Stimulated activated CD8-positive, alpha-beta memory T cell treated with anti-CD3 and anti-CD28 coated beads, Interleukin-15, amount 100 ng/mL, for 1 hour (primary cell): ENCODE measurements around the gene AFF1.

Experiments used
- DNase-seq: peaks from one replicate; pipeline ENCODE4 v3.0.0-alpha.2; 2020; ENCODE audit warnings: low read depth

Gene AFF1

DNA sequence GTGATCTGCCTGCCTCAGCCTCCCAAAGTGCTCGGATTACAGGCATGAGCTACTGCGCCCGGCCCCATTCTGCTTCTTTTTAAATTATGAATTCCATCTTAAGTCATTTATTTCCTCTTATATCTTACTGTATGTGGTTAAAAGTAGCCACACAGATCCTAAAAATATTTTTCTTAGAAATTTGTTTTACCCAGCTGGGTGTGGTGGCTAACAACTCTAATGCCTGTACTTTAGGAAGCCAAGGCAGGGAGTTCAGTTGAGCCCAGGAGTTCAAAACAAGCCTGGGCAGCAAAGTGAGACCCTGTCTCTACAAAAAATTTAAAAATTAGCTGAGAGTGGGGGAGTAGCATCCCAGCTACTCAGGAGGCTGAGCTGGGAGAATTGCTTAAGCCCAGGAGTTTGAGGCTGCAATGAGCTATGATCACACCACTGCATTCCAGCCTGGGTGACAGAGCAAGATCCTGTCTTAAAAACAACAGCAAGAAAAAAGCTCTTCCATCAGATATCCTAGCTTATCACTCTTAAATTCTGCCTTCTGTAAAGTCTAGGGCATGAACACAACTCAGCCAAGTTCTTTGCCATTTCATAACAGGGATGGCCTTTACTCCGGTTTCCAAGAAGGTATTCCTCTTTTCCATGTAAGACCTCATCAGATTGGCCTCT lies 15.1 kb upstream of the AFF1 start:
- DNase-seq: no peak

DNA sequence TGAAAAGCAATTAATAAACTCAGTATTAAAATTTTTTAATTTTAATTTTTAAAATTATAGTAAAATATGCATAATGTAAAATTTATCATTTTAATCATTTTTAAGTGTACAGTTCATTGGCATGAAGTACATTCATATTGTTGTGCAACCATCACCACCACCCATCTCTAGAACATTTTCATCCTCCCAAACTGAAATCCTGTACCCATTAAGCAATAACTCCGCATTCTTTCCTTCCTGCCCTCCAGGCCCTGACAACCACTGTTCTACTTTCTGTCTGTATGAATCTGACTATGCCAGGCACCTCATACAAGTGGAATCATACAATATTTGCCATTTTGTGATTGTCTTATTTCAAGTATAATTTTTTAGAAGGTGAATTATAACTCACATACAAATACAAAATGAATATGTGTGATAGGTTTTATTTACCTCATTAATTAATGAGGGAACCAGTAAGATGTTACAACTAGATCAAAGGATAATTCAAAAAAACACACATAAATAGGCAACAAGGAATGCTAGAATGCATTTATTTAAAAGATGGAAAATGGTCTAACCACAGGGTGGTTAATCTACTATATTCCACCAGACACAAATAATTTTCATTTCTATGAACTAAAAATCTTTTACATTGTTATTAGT lies 13.1 kb upstream of the AFF1 start:
- DNase-seq: no peak

DNA sequence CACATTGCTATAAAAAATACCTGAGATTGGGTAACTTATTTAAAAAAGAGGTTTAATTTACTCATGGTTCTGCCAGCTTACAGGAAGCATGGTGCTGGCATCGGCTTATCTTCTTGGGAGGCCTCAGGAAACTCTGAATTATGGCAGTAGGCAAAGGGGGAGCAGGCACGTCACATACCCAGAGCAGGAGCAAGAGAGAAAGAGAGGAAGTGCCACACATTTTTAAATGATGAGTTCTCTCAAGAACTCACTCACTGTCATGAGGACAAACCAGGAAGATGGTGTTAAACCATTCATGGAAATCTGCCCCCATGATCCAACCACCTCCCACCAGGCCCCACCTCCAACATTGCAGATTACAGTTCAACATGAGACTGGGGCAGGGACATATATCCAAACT lies 10.0 kb upstream of the AFF1 start:
- DNase-seq: no peak

DNA sequence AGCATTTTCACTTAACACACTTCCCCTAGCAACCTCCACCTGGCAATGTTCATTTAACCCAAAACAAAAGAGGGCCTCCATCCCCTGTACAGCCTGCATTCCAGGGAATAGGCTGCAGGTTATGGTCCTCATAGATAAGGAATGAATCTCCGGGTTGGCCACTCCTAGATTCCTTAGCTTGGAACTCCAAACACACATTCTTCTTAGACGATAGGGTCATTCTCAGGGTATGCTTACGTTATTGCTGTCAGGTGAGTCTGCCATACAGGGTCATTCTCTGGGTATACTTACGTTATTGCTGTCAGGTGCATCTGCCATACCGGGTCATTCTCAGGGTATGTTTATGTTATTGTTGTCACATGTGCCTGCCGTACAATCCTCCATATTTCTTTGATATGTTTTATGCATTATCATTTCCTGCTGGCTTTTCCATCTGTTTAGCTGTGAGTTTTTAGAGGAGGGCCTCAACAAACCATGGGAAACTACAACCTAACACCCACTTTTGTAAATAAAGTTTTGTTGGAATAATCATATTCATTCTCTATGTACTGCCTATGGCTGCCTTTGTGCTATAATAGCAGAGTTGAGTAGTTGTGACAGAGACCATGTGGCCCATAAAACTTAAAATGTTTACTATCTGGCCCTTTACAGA lies 8.2 kb upstream of the AFF1 start:
- no peak for DNase-seq

DNA sequence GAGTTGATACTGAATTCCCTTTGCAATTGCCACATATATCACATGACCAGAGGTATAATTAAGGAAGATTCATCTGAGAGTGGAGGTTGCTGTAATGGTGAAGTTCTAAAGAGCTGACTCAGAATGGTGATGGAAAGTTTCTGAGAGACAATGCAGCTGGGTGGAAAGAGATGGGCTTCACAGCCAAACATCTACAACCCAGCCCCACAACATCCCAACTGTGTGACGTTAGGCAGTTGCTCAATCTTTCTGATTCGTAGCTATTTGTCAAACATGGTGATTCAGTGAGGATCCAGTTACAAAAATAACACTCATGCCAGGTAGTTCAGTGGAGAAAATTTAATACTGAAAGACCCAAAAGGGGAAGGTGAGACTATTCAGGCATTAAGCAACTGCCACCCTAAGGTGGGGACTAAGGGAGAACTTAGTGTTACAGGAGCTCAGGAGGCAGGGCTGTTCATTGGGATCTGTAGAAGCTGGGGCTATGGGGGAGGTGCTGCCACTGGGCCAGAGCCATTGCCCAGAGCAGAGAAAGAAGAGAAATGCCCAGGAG lies 6.9 kb upstream of the AFF1 start:
- no peak for DNase-seq

DNA sequence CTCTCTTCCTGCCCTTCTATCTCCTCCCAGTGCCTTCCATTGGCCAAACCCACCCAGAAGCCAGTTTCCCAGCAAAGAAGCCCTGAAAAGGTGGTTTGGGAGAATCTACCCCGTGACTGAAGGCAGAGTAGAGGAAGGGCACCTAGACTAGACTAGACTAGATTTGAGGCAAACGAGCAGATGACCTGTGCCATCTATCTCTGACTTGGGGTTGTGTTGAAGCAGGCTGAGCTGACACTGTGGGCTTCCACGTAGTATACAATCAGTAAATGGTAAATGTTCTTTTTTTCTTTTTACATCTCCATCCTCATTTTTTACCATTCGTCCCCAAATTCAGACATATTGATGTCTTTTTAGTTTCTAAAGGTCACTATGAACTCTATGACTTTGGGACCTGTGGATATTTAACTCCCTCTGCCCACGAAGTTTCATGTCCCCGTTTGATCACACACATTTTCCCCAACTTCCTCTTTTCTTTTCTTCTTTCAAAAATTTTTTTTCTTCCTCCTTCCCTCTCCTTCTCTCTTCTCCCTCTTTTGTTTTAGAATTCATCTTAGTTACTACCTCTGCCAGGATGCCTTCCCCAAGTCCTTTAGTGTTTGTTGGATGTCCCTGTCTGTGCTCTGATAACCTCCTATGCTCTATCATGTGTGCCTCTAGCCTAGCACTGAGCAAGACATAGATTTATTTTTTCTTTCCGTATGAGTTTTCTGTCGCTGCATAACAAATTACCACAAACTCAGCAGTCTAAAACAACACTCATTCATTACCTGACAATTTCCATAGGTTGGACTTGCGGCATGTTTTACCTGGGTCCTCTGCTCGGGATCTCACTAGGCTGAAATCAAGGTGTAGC lies 6.2 kb upstream of the AFF1 start:
- DNase-seq: no peak

DNA sequence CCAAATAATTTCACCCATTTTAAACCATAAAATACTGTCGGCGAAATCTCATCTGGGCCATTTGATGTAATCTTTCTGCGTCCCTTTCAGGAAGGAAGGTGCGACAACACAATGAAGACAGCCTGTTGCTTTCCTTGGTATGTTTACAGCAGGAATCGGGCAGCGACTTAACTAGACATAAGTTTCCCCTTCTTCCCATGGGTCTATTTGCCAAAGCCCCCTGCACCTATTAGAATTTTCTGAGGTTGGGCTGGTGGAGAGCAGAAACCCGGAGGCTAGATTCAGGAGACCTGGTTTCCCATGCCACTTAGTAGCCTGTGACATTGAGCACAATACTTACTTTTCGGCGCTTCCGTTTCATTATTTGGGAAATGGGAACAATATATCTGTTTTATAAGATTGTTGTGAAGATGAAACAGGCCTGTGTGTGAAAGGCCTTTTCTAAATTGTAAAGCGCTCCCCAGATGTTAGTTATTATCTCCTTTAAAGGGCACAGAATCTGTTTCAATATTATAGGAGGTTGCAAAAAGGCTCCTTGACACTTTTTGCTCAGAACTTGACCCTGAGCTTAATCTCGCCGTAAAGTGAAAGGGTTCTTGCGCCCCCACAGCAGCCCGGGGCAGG lies 552 bp upstream of the AFF1 start:
- no peak for DNase-seq

DNA sequence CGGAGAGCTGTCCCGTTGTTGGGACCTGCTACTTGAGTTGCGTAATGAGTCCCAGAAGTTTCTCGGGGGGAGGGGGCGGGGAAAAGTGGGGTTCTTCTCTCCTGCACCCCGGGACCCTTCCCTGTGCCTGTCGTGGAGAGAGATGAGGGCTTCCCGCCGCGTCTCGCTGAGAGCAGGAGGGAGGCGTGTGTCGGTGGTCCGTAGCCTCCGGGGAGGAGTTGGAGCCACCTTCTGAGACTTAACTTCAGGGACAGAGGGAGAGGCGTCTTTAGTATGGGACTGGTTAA lies 698 bp downstream of the AFF1 start:
- DNase-seq: no peak

DNA sequence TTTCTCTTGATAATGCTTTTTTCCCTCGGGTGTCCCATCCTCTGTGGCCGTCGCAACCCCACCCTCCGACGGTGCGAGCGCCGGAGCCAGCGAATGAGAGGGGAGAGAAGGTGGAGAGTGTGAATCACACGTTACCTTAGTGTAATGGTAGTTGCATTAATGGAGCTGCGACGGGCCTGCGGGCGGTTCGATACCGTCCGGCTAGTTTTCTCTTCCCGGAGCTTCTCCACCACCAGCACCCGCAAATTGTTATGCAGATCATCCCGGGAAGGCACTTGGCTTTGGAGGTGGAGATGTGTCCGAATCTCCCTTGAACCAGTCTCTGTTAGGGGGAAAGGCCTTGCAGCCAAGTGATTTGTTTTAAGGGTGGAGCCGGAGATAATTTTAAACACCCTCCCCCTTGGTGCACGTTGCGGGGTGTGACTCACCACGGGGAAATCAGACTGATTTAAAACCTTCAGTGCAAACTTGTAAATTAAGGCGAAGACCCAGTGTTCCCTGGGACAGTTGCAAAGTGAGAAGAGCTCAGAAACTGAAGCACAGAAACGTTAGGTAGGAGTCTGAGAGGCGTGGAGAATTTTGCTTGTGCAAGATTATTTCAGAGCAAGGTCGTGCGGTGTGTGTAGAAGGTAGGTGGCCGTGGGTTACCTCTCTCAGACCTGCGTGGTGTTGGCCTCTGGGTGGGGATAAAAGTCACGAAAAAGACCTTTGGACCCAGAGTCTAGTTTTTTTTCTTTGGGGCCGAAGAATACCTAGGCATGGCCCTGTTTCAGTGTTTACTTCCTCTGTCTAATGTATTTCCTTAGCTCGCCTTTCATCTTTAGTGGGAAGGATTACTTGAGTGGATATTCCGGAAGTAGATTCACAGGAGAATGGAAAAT lies 1.3 kb downstream of the AFF1 start:
- peak; percentile 54 for DNase-seq

DNA sequence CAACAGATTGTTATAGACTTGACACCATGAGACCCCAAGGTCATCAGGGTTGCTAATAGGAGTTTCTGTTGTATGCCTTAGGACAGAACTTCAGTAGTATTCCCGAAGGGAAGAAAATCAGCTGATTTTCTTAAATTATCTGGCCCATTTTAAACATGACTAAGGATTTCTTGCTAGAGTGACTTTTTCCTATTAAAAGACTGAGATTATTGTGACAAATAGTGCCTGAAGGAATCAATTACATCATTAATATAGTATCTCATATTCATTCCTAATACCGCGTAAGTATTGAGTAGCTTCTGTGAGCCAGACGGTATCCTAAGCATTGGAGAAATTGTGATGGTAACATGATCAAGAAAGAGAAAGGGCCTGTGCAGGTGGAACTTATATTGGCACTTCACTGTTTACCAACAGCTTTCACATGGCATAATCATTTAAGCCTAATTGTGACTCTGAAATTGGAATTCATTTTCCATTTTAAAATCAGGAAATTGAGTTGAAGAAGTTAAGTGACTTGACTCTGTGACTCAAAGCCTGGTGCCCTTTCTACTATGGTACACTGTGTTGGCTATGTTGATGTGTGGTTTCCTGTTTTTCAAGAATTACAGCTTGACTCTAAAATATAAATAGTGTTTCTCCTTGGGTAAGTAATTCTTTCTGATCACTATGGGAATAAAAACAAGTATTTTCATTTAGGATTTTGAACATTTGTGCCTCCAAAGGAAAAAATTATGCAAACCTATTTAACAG lies 4.1 kb downstream of the AFF1 start:
- DNase-seq: no peak

DNA sequence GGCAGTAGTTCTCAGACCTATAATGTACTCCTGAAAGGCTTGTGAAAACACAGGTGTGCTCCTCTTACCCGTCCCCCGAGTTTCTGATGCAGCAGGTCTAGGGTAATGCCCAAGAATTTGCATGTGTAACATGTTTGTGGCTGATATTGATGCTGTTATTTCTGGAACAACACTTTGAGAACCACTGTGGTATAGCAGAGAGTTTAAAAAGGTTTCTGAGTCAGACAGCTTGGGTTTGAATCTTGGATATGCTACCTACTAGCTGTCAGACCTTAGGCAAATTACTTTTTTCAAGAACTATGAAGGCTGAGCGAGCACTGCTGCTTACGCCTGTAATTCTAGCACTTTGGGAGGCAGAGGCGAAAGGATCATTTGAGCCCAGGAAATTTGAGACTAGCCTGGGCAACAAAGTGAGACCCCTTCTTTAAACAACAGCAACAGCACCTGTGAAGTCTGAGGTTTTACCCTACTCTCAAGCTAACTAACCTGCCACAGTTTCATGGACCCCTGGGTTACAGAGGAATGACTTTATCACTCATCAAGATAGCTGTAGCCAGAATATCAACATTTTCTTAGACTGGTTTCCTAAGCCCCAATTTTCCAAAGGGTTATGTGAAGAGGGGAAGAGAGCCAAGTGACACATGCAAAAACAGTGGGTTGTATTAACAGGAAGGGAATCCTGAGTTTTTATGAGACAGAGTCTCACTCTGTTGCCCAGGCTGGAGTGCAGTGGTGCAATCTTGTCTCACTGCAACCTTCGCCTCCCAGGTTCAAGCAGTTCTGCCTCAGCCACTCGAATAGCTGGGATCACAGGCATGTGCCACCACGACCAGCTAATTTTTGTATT lies 5.1 kb downstream of the AFF1 start:
- DNase-seq: no peak

DNA sequence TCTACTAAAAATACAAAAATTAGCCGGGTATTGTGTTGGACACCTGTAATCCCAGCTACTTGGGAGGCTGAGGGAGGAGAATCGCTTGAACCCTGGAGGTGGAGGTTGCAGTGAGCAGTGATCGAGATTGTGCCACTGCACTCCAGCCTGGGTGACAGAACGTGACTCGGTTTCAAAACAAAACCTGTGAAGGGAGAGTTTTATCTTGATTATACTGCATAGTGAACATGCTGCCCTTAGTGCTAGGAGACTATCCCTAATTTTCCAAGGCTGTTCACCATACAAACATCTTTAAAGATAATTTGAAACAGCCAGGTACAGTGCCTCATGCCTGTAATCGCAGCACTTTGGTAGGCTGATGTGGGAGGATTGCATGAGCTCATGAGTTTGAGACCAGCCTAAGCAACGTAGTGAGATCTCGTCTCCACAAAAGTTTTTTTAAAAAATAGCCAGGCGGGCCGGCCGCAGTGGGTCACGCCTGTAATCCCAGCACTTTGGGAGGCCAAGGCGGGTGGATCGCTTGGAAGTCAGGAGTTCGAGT lies 6.2 kb downstream of the AFF1 start:
- no peak for DNase-seq

DNA sequence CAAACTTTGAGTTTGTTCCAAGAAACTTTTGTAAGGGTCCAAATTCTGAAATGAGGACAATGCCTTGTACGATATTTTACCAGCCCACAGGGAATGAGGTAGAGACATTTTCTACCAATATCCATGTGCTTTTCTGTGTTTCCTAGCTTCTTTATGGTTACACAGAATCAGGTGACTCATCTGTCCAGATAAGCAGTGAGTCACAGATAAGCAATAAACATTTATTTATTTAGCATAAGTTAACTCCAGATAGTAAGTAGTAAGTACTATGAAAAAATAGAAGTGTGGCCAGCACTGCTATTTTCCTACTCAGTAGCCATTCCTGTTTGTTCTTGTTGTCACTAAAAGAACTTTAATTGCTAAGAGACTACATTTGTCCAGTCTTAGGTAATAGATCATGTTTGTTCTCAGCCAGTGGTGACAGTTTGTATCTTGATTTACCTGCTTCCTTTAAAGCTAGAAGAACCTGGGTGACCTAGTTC lies 7.4 kb downstream of the AFF1 start:
- DNase-seq: no peak

DNA sequence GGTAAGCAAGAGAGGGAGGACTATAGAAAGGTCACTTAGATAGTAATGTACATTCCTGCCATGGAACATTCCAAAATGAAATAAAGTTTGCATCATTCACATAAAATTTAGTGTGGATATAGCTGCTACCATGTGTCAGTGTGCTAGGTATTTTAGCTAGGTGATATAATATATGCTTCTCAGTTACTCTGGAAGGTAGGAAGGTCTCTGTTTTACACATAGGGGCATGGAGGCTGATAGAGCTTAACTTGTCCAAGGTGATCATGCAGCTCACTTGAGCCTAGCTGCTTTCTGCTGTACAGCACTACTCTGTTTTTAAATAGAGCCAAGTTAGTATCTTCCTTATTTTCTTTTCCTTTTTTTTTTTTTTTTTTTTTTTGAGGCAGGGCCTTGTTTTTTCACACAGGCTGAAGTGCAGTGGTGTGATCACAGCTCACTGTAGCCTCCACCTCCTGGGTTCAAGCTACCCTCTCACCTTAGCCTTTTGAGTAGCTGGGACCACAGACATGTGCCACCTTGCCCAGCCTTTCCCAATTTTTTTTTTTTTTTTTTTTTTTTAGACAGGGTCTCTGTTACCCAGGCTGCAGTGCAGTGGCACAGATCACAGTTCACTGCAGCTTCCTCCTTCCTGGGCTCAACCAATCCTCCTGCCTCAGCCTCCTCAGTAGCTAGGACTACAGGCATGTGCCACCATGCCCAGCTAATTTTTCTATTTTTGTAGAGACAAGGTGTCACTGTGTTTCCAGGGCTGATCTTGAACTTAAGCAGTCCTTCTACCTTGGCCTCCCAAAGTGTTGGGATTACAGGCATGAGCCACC lies 10.4 kb downstream of the AFF1 start:
- no peak for DNase-seq

DNA sequence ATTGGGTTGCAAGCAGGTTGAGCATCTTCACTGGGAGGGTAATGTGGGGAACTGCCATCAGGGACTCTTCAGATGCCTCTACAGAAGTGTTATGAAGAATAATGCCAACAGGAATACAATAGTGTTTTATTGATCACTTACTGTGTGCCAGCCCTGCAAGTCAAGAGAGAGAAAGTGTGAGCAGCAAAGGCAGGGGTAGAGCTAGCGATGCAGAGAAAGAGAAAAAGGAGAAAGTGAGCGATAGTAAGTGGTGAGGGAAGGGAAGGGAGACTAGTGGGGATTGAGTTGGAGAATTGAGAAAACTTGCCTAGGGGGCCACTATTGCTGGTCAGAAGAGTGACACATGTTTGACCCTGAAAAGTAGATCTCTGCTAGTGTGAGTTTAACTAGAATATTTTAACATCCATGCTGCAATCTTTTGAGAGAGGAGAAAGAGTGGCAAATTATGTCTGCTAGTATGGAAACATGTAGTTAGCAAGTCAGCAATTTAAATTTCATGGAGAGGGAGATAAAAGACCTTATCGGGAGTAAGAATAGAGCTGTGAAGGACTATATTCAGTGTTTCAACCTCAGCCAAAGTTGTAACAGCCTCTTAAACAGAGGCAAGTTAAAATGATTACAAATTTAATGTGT lies 12.2 kb downstream of the AFF1 start:
- no peak for DNase-seq

DNA sequence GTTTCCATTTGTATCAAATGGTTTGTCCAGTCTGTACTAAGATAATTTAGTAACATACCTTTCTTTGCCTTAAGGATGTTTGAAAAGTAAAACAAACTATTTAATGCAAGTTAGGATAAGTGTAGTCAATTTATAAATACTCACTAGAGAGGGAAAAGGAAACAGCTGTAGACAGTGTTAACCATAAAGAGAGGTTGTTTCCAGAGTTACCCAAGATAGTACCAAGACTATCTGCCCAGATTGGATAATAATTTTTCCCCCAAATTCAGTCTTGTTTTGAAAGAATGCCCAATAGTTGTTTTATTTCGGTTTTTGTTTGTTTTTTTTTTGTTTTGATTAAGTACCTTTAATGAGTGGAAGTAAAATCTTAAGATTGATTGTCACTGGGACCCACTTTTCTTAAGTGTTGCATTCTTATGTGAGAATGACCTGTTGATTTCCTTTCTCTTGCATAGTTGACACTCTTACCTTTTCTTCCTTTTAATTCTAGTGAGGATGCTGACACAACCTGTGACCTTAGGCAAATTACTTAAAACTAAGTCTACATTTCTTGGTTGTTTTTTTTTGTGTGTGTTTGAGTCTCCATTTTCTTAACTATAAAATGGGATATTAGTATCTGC lies 12.8 kb downstream of the AFF1 start:
- DNase-seq: no peak

DNA sequence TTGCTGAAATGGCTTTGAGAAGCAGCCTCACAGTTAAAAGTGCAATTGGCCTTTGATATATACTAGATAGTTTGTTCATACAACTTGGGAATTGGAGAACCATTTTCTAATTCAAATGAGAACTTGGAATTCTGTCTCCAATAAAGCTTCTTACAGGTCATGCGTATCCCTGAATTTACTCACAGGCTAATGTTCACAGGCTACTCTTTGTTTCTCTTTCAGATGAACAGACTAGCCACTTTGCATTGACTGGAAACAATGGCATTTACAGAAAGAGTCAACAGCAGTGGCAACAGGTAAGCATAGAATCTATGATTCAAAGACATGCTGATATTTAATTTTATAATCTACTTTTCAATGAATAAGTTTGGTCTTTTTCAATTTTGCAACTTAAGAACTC lies 13.5 kb downstream of the AFF1 start:
- no peak for DNase-seq
